ENCODE measurements around the gene CAVIN4.

DNA sequence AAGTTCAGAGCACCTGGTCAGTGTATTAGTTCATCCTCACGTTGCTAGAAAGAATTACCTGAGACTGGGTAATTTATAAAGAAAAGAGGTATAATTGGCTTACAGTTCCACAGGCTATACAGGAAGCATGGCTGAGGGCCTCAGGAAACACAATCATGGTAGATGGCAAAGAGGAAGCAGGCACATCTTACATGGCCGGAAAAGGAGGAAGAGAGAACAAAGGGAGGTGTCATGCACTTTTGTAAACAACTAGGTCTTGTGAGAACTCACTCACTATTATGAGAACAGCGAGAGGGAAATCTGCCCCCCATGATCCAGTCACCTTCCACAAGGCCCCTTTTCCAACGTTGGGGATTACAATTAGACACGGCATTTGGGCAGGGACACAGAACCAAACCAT lies 28.8 kb upstream of the CAVIN4 start:
- no peak for TF ChIP-seq EP300 (conservative IDR thresholded peaks at IDR 0.05; ENCODE audit: poor library complexity, severe bottlenecking)
- TF ChIP-seq, protein P1, sequence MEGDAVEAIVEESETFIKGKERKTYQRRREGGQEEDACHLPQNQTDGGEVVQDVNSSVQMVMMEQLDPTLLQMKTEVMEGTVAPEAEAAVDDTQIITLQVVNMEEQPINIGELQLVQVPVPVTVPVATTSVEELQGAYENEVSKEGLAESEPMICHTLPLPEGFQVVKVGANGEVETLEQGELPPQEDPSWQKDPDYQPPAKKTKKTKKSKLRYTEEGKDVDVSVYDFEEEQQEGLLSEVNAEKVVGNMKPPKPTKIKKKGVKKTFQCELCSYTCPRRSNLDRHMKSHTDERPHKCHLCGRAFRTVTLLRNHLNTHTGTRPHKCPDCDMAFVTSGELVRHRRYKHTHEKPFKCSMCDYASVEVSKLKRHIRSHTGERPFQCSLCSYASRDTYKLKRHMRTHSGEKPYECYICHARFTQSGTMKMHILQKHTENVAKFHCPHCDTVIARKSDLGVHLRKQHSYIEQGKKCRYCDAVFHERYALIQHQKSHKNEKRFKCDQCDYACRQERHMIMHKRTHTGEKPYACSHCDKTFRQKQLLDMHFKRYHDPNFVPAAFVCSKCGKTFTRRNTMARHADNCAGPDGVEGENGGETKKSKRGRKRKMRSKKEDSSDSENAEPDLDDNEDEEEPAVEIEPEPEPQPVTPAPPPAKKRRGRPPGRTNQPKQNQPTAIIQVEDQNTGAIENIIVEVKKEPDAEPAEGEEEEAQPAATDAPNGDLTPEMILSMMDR (IDR thresholded peaks at IDR 0.05; ENCODE audit: poor library complexity, severe bottlenecking), result no peak

Data from neural cell (in vitro differentiated cells).